H9 (cell line): ENCODE measurements around the gene SMYD5. TPM values are rescaled to one million over a fixed set of nuclear protein-coding genes. Genes with fewer than 3 reads are reported as not detected.

ENCODE experiments used
- DNase-seq: peaks from one replicate; pipeline ENCODE4 v3.0.0-alpha.2; 2017
- H2AFZ ChIP-seq: one replicate; pipeline ENCODE4 v1.6.1; 2013; ENCODE audit warnings: mild to moderate bottlenecking, low read length, control low read depth, moderate library complexity
- H2AK5ac ChIP-seq: 2 replicates; pipeline ENCODE4 v1.6.1; 2013; ENCODE audit warnings: low read length, control low read depth, mixed read lengths; ENCODE audit not compliant: insufficient read length
- H2BK120ac ChIP-seq: one replicate; pipeline ENCODE4 v1.6.1; 2013; ENCODE audit warnings: low read depth, mild to moderate bottlenecking, low read length, control low read depth, inconsistent platforms; ENCODE audit not compliant: poor library complexity, severe bottlenecking
- H2BK12ac ChIP-seq: 2 replicates; pipeline ENCODE4 v1.6.1; 2013; ENCODE audit warnings: low read length, control low read depth, mixed read lengths, low read depth; ENCODE audit not compliant: insufficient read length
- H2BK15ac ChIP-seq: 2 replicates; pipeline ENCODE4 v1.6.1; 2013; ENCODE audit warnings: low read depth, low read length, control low read depth
- H2BK20ac ChIP-seq: one replicate; pipeline ENCODE4 v1.6.1; 2013; ENCODE audit warnings: low read depth, mild to moderate bottlenecking, low read length, control low read depth, inconsistent platforms; ENCODE audit not compliant: poor library complexity, severe bottlenecking
- H2BK5ac ChIP-seq: 2 replicates; pipeline ENCODE4 v1.6.1; 2013; ENCODE audit warnings: low read length, control low read depth, mixed read lengths; ENCODE audit not compliant: insufficient read length
- H3K14ac ChIP-seq: 2 replicates; pipeline ENCODE4 v1.6.1; 2013; ENCODE audit warnings: low read length, control low read depth; ENCODE audit not compliant: insufficient read depth
- H3K18ac ChIP-seq: 2 replicates; pipeline ENCODE4 v1.6.1; 2013; ENCODE audit warnings: low read depth, mild to moderate bottlenecking, mixed read lengths, low read length, control low read depth; ENCODE audit not compliant: insufficient read length
- H3K23ac ChIP-seq: 2 replicates; pipeline ENCODE4 v1.6.1; 2013; ENCODE audit warnings: low read length, control low read depth, mixed read lengths, low read depth; ENCODE audit not compliant: insufficient read length
- H3K23me2 ChIP-seq: 2 replicates; pipeline ENCODE4 v1.6.1; 2013; ENCODE audit warnings: low read depth, mild to moderate bottlenecking, mixed read lengths, low read length, control low read depth; ENCODE audit not compliant: insufficient read length, poor library complexity, severe bottlenecking
- H3K27ac ChIP-seq: 2 replicates; pipeline ENCODE4 v1.5.1; 2013; ENCODE audit warnings: low read length, control low read depth, mixed read lengths, low read depth; ENCODE audit not compliant: insufficient read length
- H3K27me3 ChIP-seq: 2 replicates; pipeline ENCODE4 v1.6.1; 2013; ENCODE audit warnings: low read length, control low read depth, inconsistent platforms; ENCODE audit not compliant: insufficient read depth
- H3K4ac ChIP-seq: 2 replicates; pipeline ENCODE4 v1.6.1; 2013; ENCODE audit warnings: low read depth, mild to moderate bottlenecking, control low read depth, inconsistent platforms, low read length, moderate library complexity
- H3K4me1 ChIP-seq: 2 replicates; pipeline ENCODE4 v1.6.1; 2013; ENCODE audit warnings: low read length, control low read depth, inconsistent platforms; ENCODE audit not compliant: insufficient read depth
- H3K4me2 ChIP-seq: 2 replicates; pipeline ENCODE4 v1.6.1; 2013; ENCODE audit warnings: low read length, control low read depth, mixed read lengths; ENCODE audit not compliant: insufficient read length, insufficient read depth
- H3K56ac ChIP-seq: 2 replicates; pipeline ENCODE4 v1.6.1; 2013; ENCODE audit warnings: low read depth, mild to moderate bottlenecking, mixed read lengths, low read length, control low read depth; ENCODE audit not compliant: insufficient read length
- H3K79me1 ChIP-seq: 2 replicates; pipeline ENCODE4 v1.6.1; 2013; ENCODE audit warnings: low read depth, mild to moderate bottlenecking, moderate library complexity, low read length, control low read depth, inconsistent platforms; ENCODE audit not compliant: insufficient read depth, poor library complexity, severe bottlenecking
- H3K79me2 ChIP-seq: 2 replicates; pipeline ENCODE4 v1.6.1; 2013; ENCODE audit warnings: low read length, control low read depth, inconsistent platforms; ENCODE audit not compliant: insufficient read depth
- H3K9ac ChIP-seq: 2 replicates; pipeline ENCODE4 v1.6.1; 2013; ENCODE audit warnings: low read length, control low read depth, mixed read lengths; ENCODE audit not compliant: insufficient read length; ENCODE audit errors: extremely low read depth
- H3K9me3 ChIP-seq: one replicate; pipeline ENCODE4 v1.6.1; 2013; ENCODE audit warnings: low read depth, low read length, inconsistent platforms; ENCODE audit not compliant: control insufficient read depth
- H3T11ph ChIP-seq: one replicate; pipeline ENCODE4 v1.6.1; 2013; ENCODE audit warnings: mild to moderate bottlenecking, low read length, control low read depth, inconsistent platforms
- H4K20me1 ChIP-seq: one replicate; pipeline ENCODE4 v1.6.1; 2013; ENCODE audit not compliant: control insufficient read depth, insufficient read length, insufficient read depth
- H4K5ac ChIP-seq: 2 replicates; pipeline ENCODE4 v1.6.1; 2013; ENCODE audit warnings: low read depth, mild to moderate bottlenecking, mixed read lengths, low read length, control low read depth; ENCODE audit not compliant: insufficient read length
- H4K8ac ChIP-seq: replicated peaks from 2 replicates; pipeline ENCODE4 v1.6.1; 2013; ENCODE audit warnings: low read length, control low read depth, mixed read lengths, low read depth; ENCODE audit not compliant: insufficient read length
- H4K91ac ChIP-seq: 2 replicates; pipeline ENCODE4 v1.6.1; 2013; ENCODE audit warnings: low read depth, mild to moderate bottlenecking, moderate library complexity, mixed read lengths, low read length, control low read depth; ENCODE audit not compliant: insufficient read length
- H3K27ac Mint-ChIP-seq, 3 experiments: 2 replicates in 2 of 3; 3 replicates in 1 of 3; pipeline ENCODE4 v1.8.0; 2020 to 2021; ENCODE audit warnings: mixed read lengths in 3 of 3, mild to moderate bottlenecking in 1 of 3, moderate library complexity in 1 of 3
- H3K27me3 Mint-ChIP-seq: 2 replicates; pipeline ENCODE4 v1.8.0; 2021; ENCODE audit warnings: low read depth, mild to moderate bottlenecking, moderate library complexity, mixed read lengths
- H3K36me3 Mint-ChIP-seq, 3 experiments: 2 replicates in 2 of 3; 3 replicates in 1 of 3; pipeline ENCODE4 v1.8.0; 2020 to 2021; ENCODE audit warnings: low read depth in 3 of 3, mixed read lengths in 3 of 3; ENCODE audit not compliant: insufficient read depth in 1 of 3
- H3K4me1 Mint-ChIP-seq, 2 experiments: 2 replicates each; pipeline ENCODE4 v1.8.0; 2020; ENCODE audit warnings: mixed read lengths in 2 of 2
- H3K4me3 Mint-ChIP-seq, 2 experiments: 2 replicates in 1 of 2; 3 replicates in 1 of 2; pipeline ENCODE4 v1.8.0; 2020 to 2021; ENCODE audit warnings: mild to moderate bottlenecking in 2 of 2, mixed read lengths in 2 of 2, moderate library complexity in 1 of 2
- H3K9me3 Mint-ChIP-seq, 2 experiments: 2 replicates in 1 of 2; 3 replicates in 1 of 2; pipeline ENCODE4 v1.8.0; 2020; ENCODE audit warnings: mild to moderate bottlenecking in 2 of 2, mixed read lengths in 2 of 2, moderate library complexity in 1 of 2
- CTCF ChIP-seq: fragments of 200-600 bp; sonication (generic); conservative IDR thresholded peaks from 3 replicates; pipeline ENCODE4 v1.8.0; 2021; ENCODE audit warnings: antibody characterized with exemption, mild to moderate bottlenecking
- WGBS: extraction: QIAGEN DNeasy Blood & Tissue Kit; methylation state at CpG from one replicate; pipeline ENCODE4 v1.1.7; 2013; ENCODE audit warnings: missing lambda C conversion rate, low lambda C conversion rate, mixed read lengths; ENCODE audit not compliant: insufficient read length; ENCODE audit errors: extremely low coverage; 5-methylcytosine and 5-hydroxymethylcytosine counted together
- total RNA-seq: library from RNA; stranded (reverse); gene quantifications from 2 replicates; pipeline ENCODE4 v1.2.1, GENCODE V29; 2021

The SMYD5 gene
- total RNA-seq, 1 experiment from 2014 or later, result 45.2 TPM

DNA sequence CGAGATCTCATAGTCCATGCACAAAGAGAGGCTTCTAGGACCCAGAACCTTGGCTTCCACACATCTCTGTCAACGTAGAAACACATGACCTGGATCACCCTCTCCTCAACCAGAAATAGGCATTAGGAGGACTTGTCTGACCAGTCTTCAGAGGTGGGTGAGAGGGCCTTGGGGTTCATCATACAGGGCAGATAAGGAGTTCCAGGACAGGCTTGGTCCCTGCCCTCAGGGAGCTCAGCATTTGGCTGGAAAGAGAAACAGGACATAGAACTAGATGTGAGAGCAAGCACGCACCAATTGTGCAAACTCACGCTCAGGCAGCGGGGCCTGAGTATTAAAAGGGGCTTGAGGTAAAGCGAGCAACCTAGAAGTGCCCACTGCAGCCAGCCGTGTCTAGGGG is 40.3 kb upstream of the SMYD5 start:
- Histone ChIP-seq H3K23me2 (peaks cover 24% of the 10 kb centered on the region), H2BK20ac (no peak overlapping the region), H3K9ac (no peak overlapping the region), H4K20me1 (no peaks in the 10 kb centered on the region), H4K8ac (no peak overlapping the region), H2BK12ac (no peak overlapping the region), H3K23ac (no peak overlapping the region), H2AK5ac (no peak overlapping the region), H4K5ac (no peak overlapping the region), H2BK5ac (no peak overlapping the region), H3K9me3 (no peaks in the 10 kb centered on the region), H2BK15ac (no peak overlapping the region), H4K91ac (no peak overlapping the region), H3K79me2 (no peaks in the 10 kb centered on the region), H2BK120ac (no peak overlapping the region), H3K56ac (no peak overlapping the region), H3T11ph (no peak overlapping the region), H3K79me1 (no peaks in the 10 kb centered on the region), H3K4me2 (no peak overlapping the region), H2AFZ (no peak overlapping the region), H3K14ac (no peak overlapping the region), H3K4ac (no peak overlapping the region), H3K27ac (no peak overlapping the region), H3K27me3 (peaks cover 25% of the 10 kb centered on the region), H3K18ac (no peak overlapping the region), H3K4me1 (peaks cover 4% of the 10 kb centered on the region; the same call in 1 of the 2 replicates)
- peaks cover 68% of the 10 kb centered on the region for H3K27me3 Mint-ChIP-seq
- no peak for TF ChIP-seq CTCF
- peaks cover 19 to 25% of the 10 kb centered on the region in 2 experiments for H3K4me1 Mint-ChIP-seq
- H3K36me3 Mint-ChIP-seq, result no peaks in the 10 kb centered on the region
- H3K27ac Mint-ChIP-seq, result no peak overlapping the region
- H3K4me3 Mint-ChIP-seq, result no peak overlapping the region
- DNase-seq, result no peak
- WGBS, result no CpG with 5 or more reads among the region's 7 CpGs
- H3K9me3 Mint-ChIP-seq, result no peaks in the 10 kb centered on the region; a peak in 1 of 5 replicates
